Cardiac muscle cell (in vitro differentiated cells and primary cell): ENCODE measurements around the gene ZNF628. TPM values are rescaled to one million over a fixed set of nuclear protein-coding genes. Genes with fewer than 3 reads are reported as not detected.

Experiments used
- DNase-seq, 2 donors: peaks; one replicate each; pipeline versions ENCODE4 v3.0.0 to v3.0.0-alpha.2; 2010 to 2017; ENCODE audit warnings: low read depth in 1 of 2, low spot score in 1 of 2
- H3K27ac ChIP-seq: fragments of 200-600 bp; sonication (generic); 2 replicates; pipeline ENCODE4 v1.5.1; 2016
- H3K27me3 ChIP-seq: fragments of 200-600 bp; sonication (generic); 2 replicates; pipeline ENCODE4 v1.6.0; 2016; ENCODE audit warnings: control low read depth
- H3K36me3 ChIP-seq: fragments of 200-600 bp; sonication (generic); 2 replicates; pipeline ENCODE4 v1.5.1; 2016; ENCODE audit warnings: control low read depth
- H3K4me1 ChIP-seq: fragments of 200-600 bp; sonication (generic); 2 replicates; pipeline ENCODE4 v1.8.1; 2017; ENCODE audit warnings: low read depth, mild to moderate bottlenecking, mixed run types
- H3K4me3 ChIP-seq: fragments of 200-600 bp; sonication (generic); 2 replicates; pipeline ENCODE4 v1.5.1; 2016; ENCODE audit warnings: mild to moderate bottlenecking
- H3K9me3 ChIP-seq: fragments of 200-600 bp; sonication (generic); 2 replicates; pipeline ENCODE4 v1.5.1; 2017; ENCODE audit warnings: low read depth, mild to moderate bottlenecking, control low read depth
- CTCF ChIP-seq: IDR thresholded peaks from 2 replicates; pipeline ENCODE4 v1.5.1; 2012; ENCODE audit warnings: low read depth, mild to moderate bottlenecking, low read length
- polyA plus RNA-seq: library from polyadenylated mRNA; unstranded; fragments of >200 nt; fragmentation: Nextera tagmentation; extraction: Ambion mirVana; gene quantifications from 2 replicates; pipeline ENCODE4 v1.2.1, GENCODE V29; 2016
- total RNA-seq: library from RNA; depleted of rRNA; stranded (reverse); fragments of >200 nt; gene quantifications from 2 replicates; pipeline ENCODE4 v1.2.3, GENCODE V29; 2016

The ZNF628 gene
- total and polyA plus RNA-seq, 2 experiments from 2014 or later = 0.95 to 15.7 TPM

DNA sequence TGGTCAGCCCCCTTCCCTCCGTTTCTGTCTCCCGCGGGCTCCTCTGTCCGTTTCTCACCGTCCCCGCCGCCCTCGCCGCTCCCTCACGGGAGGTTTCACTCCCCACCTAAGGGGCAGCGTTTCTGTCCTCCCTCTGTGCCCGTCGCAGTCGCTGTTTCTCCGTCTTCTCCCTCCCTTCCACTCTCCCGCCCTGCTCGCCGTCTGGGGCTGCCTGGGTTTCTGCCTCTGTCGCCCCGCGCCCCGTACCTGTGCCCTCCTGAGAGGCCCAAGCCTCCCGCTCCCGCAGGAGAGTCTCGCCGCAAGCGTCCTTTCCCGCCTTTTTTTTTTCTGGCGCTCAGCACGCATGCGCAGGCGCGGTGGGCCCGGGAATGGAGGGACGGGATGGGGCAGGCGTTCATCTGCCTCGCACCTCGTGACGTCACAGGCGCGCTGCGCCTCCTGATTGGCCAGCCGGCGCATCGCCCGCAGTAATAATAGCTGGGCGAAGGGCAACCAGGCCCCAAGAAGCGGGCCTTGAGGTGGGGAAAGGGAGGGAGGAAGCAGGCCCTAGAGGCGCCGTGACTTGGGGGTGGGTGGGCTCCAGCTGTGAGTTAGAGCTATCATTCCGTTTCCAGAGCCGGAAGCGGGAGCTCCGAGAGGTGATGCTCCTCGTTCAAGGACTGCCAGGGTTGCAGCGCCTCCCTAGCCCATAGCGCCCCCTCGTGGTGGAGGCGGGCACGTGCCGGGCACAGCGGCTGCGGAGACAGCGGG, 27.3 kb downstream of the ZNF628 start:
- H3K36me3 ChIP-seq = no peaks in the 10 kb centered on the region
- peak; percentile 93 to 95 for DNase-seq
- H3K27me3 ChIP-seq = peaks cover 4% of the 10 kb centered on the region
- no peaks in the 10 kb centered on the region for H3K4me1 ChIP-seq
- peak; percentile 95 for TF ChIP-seq CTCF
- H3K4me3 ChIP-seq = peak overlapping the region; percentile 24
- H3K9me3 ChIP-seq = no peaks in the 10 kb centered on the region
- no peak overlapping the region for H3K27ac ChIP-seq

DNA sequence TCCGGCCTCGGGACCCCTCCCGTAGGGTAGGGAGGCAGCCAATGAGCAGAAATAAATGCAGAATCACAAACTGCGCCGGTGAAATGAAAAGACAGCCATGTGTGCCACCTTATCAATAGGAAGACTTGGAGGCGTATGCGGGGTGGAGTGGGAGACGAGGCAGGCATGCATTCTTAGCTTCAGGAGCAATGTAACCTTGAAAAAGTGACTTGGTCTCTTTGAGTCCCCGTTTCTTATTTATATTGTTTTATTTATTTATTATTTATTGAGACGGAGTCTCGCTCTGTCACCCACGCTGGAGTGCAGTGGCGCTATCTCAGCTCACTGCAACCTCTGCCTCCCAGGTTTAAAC, 27.8 kb downstream of the ZNF628 start:
- Histone ChIP-seq H3K27ac (no peak overlapping the region), H3K4me1 (no peaks in the 10 kb centered on the region), H3K27me3 (peaks cover 4% of the 10 kb centered on the region), H3K36me3 (no peaks in the 10 kb centered on the region), H3K4me3 (peak overlapping the region; percentile 24), H3K9me3 (no peaks in the 10 kb centered on the region)
- no peak for DNase-seq
- TF ChIP-seq CTCF = no peak

GRCh38 chr19:55504981-55505380, 28.6 kb downstream of the ZNF628 start:
- DNase-seq = no peak
- H3K4me3 ChIP-seq = no peak overlapping the region
- no peaks in the 10 kb centered on the region for H3K36me3 ChIP-seq
- peaks cover 4% of the 10 kb centered on the region for H3K27me3 ChIP-seq
- no peak overlapping the region for H3K27ac ChIP-seq
- no peak for TF ChIP-seq CTCF
- H3K9me3 ChIP-seq = no peaks in the 10 kb centered on the region
- no peaks in the 10 kb centered on the region for H3K4me1 ChIP-seq

GRCh38 chr19:55508120-55508519, 31.7 kb downstream of the ZNF628 start:
- Histone ChIP-seq H3K4me3 (no peak overlapping the region), H3K27me3 (peaks cover 4% of the 10 kb centered on the region), H3K4me1 (no peaks in the 10 kb centered on the region), H3K36me3 (no peaks in the 10 kb centered on the region), H3K9me3 (no peaks in the 10 kb centered on the region), H3K27ac (no peak overlapping the region)
- no peak for TF ChIP-seq CTCF
- DNase-seq = no peak

- peak; percentile 95 for DNase-seq
- Histone ChIP-seq H3K36me3 (no peaks in the 10 kb centered on the region), H3K4me1 (peaks cover 6% of the 10 kb centered on the region), H3K27me3 (no peaks in the 10 kb centered on the region), H3K27ac (peak overlapping the region; percentile 71), H3K4me3 (peak overlapping the region; percentile 17), H3K9me3 (no peaks in the 10 kb centered on the region)
- TF ChIP-seq CTCF = peak; percentile 89
Measured at GRCh38 chr19:55516878-55517620, 40.6 kb downstream of the ZNF628 start.
